Nephron (organoid): ENCODE measurements around the gene COG5.
A peak's percentile ranks its signal among the peaks of the same experiment; 100 is the strongest.

Source experiments
- H3K27ac Mint-ChIP-seq, 3 experiments: 2 replicates each; pipeline ENCODE4 v1.8.0; 2020; ENCODE audit warnings: mixed read lengths in 3 of 3, mild to moderate bottlenecking in 2 of 3, moderate library complexity in 1 of 3
- H3K27me3 Mint-ChIP-seq: 2 replicates; pipeline ENCODE4 v1.8.0; 2021; ENCODE audit warnings: low read depth, mild to moderate bottlenecking, moderate library complexity, mixed read lengths
- H3K36me3 Mint-ChIP-seq: 2 replicates; pipeline ENCODE4 v1.8.0; 2020; ENCODE audit warnings: low read depth, mixed read lengths
- H3K4me1 Mint-ChIP-seq: 2 replicates; pipeline ENCODE4 v1.8.0; 2020; ENCODE audit warnings: mixed read lengths
- H3K4me3 Mint-ChIP-seq, 3 experiments: 2 replicates each; pipeline ENCODE4 v1.8.0; 2020; ENCODE audit warnings: mild to moderate bottlenecking in 3 of 3, mixed read lengths in 3 of 3, moderate library complexity in 2 of 3
- H3K9me3 Mint-ChIP-seq: 2 replicates; pipeline ENCODE4 v1.8.0; 2020; ENCODE audit warnings: mixed read lengths
- CTCF ChIP-seq, 3 experiments: fragments of 200-600 bp; sonication (generic); IDR thresholded peaks; one replicate each; pipeline ENCODE4 v1.5.0; 2021; ENCODE audit warnings: antibody characterized with exemption in 3 of 3; ENCODE audit not compliant: unreplicated experiment in 3 of 3

The COG5 gene

GRCh38 chr7:107560898-107561516 is 2.7 kb downstream of the COG5 start:
- peaks cover 54% of the 10 kb centered on the region for H3K4me1 Mint-ChIP-seq
- no peaks in the 10 kb centered on the region for H3K27me3 Mint-ChIP-seq
- TF ChIP-seq CTCF (IDR thresholded peaks at IDR 0.05; ENCODE audit: unreplicated experiment in 3 of 3): no peak
- peaks cover 12% of the 10 kb centered on the region for H3K36me3 Mint-ChIP-seq
- H3K9me3 Mint-ChIP-seq: no peaks in the 10 kb centered on the region
- no peak overlapping the region for H3K27ac Mint-ChIP-seq
- peak overlapping the region; percentile 82 to 94 (median 90) for H3K4me3 Mint-ChIP-seq

- no peak overlapping the region for H3K27ac Mint-ChIP-seq
- no peaks in the 10 kb centered on the region for H3K9me3 Mint-ChIP-seq
- H3K27me3 Mint-ChIP-seq: no peaks in the 10 kb centered on the region
These were observed 3.9 kb downstream of the COG5 start for GRCh38 chr7:107559864-107560263.

GRCh38 chr7:107555893-107556292 is 7.8 kb downstream of the COG5 start:
- H3K27me3 Mint-ChIP-seq: no peaks in the 10 kb centered on the region
- H3K27ac Mint-ChIP-seq: no peak overlapping the region
- H3K4me1 Mint-ChIP-seq: peaks cover 16% of the 10 kb centered on the region
- peaks cover 39% of the 10 kb centered on the region for H3K36me3 Mint-ChIP-seq
- H3K9me3 Mint-ChIP-seq: no peaks in the 10 kb centered on the region
- no peak overlapping the region for H3K4me3 Mint-ChIP-seq
- no peak for TF ChIP-seq CTCF (IDR thresholded peaks at IDR 0.05; ENCODE audit: unreplicated experiment in 3 of 3)

More at GRCh38 chr7:107559864-107560263, 3.9 kb downstream of the COG5 start:
- peaks cover 21% of the 10 kb centered on the region for H3K36me3 Mint-ChIP-seq
- TF ChIP-seq CTCF (IDR thresholded peaks at IDR 0.05; ENCODE audit: unreplicated experiment in 3 of 3): no peak
- H3K4me3 Mint-ChIP-seq: peak overlapping the region in 1 of 3 experiments; percentile 35
- peaks cover 47% of the 10 kb centered on the region for H3K4me1 Mint-ChIP-seq

GRCh38 chr7:107551936-107552335 is 11.8 kb downstream of the COG5 start:
- TF ChIP-seq CTCF (IDR thresholded peaks at IDR 0.05; ENCODE audit: unreplicated experiment in 3 of 3): no peak
- Mint-ChIP-seq H3K9me3 (peaks cover 4% of the 10 kb centered on the region), H3K36me3 (peaks cover 56% of the 10 kb centered on the region), H3K27ac (no peak overlapping the region), H3K4me1 (no peaks in the 10 kb centered on the region), H3K27me3 (no peaks in the 10 kb centered on the region), H3K4me3 (no peak overlapping the region)

- no peak overlapping the region for H3K4me3 Mint-ChIP-seq
- H3K9me3 Mint-ChIP-seq: peaks cover 28% of the 10 kb centered on the region
- no peaks in the 10 kb centered on the region for H3K27me3 Mint-ChIP-seq
- H3K36me3 Mint-ChIP-seq: peaks cover 70% of the 10 kb centered on the region
- TF ChIP-seq CTCF (IDR thresholded peaks at IDR 0.05; ENCODE audit: unreplicated experiment in 3 of 3): no peak
- H3K4me1 Mint-ChIP-seq: no peaks in the 10 kb centered on the region
- no peak overlapping the region for H3K27ac Mint-ChIP-seq
These were observed 18.7 kb downstream of the COG5 start for GRCh38 chr7:107544848-107545591.
